GM06990 (cell line): ENCODE data around the gene PRKCH.

Source experiments
- DNase-seq: peaks from one replicate; pipeline ENCODE4 v3.0.0-alpha.2; 2011; ENCODE audit not compliant: insufficient read length; ENCODE audit errors: extremely low read depth
- H3K27me3 ChIP-seq: replicated peaks from 2 replicates; pipeline ENCODE4 v1.6.0; 2011; ENCODE audit warnings: low read length; ENCODE audit not compliant: control insufficient read depth, insufficient read depth
- H3K36me3 ChIP-seq: 2 replicates; pipeline ENCODE4 v1.5.1; 2011; ENCODE audit warnings: low read length; ENCODE audit not compliant: control insufficient read depth, insufficient read depth
- H3K4me3 ChIP-seq: replicated peaks from 2 replicates; pipeline ENCODE4 v1.5.1; 2011; ENCODE audit warnings: low read depth, mild to moderate bottlenecking, control low read depth, low read length
- CTCF ChIP-seq: IDR thresholded peaks from 2 replicates; pipeline ENCODE4 v1.5.1; 2011; ENCODE audit warnings: low read length, control low read depth, mild to moderate bottlenecking, inconsistent platforms; ENCODE audit not compliant: insufficient read depth, poor library complexity, severe bottlenecking

PRKCH gene

GRCh38 chr14:61331992-61332657 lies 10.7 kb downstream of the PRKCH start:
- no peak overlapping the region for H3K4me3 ChIP-seq

GRCh38 chr14:61332658-61333029 lies 11.3 kb downstream of the PRKCH start:
- no peak overlapping the region for H3K4me3 ChIP-seq
- TF ChIP-seq CTCF, result no peak
- DNase-seq, result no peak
- H3K27me3 ChIP-seq, result no peaks in the 10 kb centered on the region
- no peaks in the 10 kb centered on the region for H3K36me3 ChIP-seq

More at GRCh38 chr14:61331992-61332657, 10.7 kb downstream of the PRKCH start:
- Histone ChIP-seq H3K27me3 (no peaks in the 10 kb centered on the region), H3K36me3 (no peaks in the 10 kb centered on the region)
- no peak for TF ChIP-seq CTCF
- DNase-seq, result no peak

GRCh38 chr14:61333087-61333486 lies 11.7 kb downstream of the PRKCH start:
- no peak for DNase-seq
- no peak for TF ChIP-seq CTCF

GRCh38 chr14:61334197-61334701 lies 12.9 kb downstream of the PRKCH start:
- no peak overlapping the region for H3K4me3 ChIP-seq

More at GRCh38 chr14:61333087-61333486, 11.7 kb downstream of the PRKCH start:
- Histone ChIP-seq H3K36me3 (no peaks in the 10 kb centered on the region), H3K27me3 (no peaks in the 10 kb centered on the region), H3K4me3 (no peak overlapping the region)

GRCh38 chr14:61335049-61335448 lies 13.7 kb downstream of the PRKCH start:
- DNase-seq, result no peak
- Histone ChIP-seq H3K4me3 (no peak overlapping the region), H3K36me3 (no peaks in the 10 kb centered on the region), H3K27me3 (no peaks in the 10 kb centered on the region)
- no peak for TF ChIP-seq CTCF

More at GRCh38 chr14:61334197-61334701, 12.9 kb downstream of the PRKCH start:
- H3K36me3 ChIP-seq, result no peaks in the 10 kb centered on the region
- DNase-seq, result no peak
- no peaks in the 10 kb centered on the region for H3K27me3 ChIP-seq
- no peak for TF ChIP-seq CTCF

GRCh38 chr14:61335671-61336275 lies 14.4 kb downstream of the PRKCH start:
- no peak for TF ChIP-seq CTCF
- DNase-seq, result no peak
- H3K36me3 ChIP-seq, result no peaks in the 10 kb centered on the region
- H3K4me3 ChIP-seq, result no peak overlapping the region
- H3K27me3 ChIP-seq, result no peaks in the 10 kb centered on the region
